SK-N-SH (cell line): Measurements from ENCODE around the gene RAPGEF4. TPM values are rescaled to one million over a fixed set of nuclear protein-coding genes. Genes with fewer than 3 reads are reported as not detected.
A peak's percentile ranks its signal among the peaks of the same experiment; 100 is the strongest.

Experiments used
- CTCF ChIA-PET: fragments of 300-600, 350-600 bp; formaldehyde crosslinking; extraction: SDS; loops from one replicate; lab custom pipeline; 2021; lab: Yijun Ruan, JAX
- POLR2A ChIA-PET: fragments of 350-600 bp; sonication (Branson Sonifier 250); formaldehyde crosslinking; extraction: SDS; loops from one replicate; lab custom pipeline; 2020; ENCODE audit warnings: antibody characterized with exemption, inconsistent platforms; lab: Yijun Ruan, JAX
- DNase-seq: peaks from one replicate; pipeline ENCODE4 v3.0.0; 2012
- H2AFZ ChIP-seq: fragments of 200-600 bp; sonication (generic); 2 replicates; pipeline ENCODE4 v1.8.1; 2016; ENCODE audit warnings: antibody characterized with exemption, mild to moderate bottlenecking, low read depth
- H3F3A ChIP-seq: fragments of 200-600 bp; sonication (generic); replicated peaks from 2 replicates; pipeline ENCODE3; 2016; ENCODE audit warnings: antibody characterized with exemption, mild to moderate bottlenecking; ENCODE audit not compliant: insufficient read depth
- H3K27ac ChIP-seq, 2 experiments: fragments of 200-500 bp in 1 of 2; fragments of 200-600 bp in 1 of 2; sonication (Bioruptor generic) in 1 of 2; sonication (generic), shearing (Covaris generic) in 1 of 2; 2 replicates each; pipeline versions ENCODE4 v1.5.1 to v1.6.1; 2014 to 2016; ENCODE audit warnings: low read depth in 2 of 2, inconsistent platforms in 1 of 2, low read length in 1 of 2, mild to moderate bottlenecking in 1 of 2, mixed read lengths in 1 of 2
- H3K27me3 ChIP-seq: fragments of 200-600 bp; sonication (generic), shearing (Covaris generic); 2 replicates; pipeline ENCODE4 v1.6.1; 2016; ENCODE audit warnings: mixed run types; ENCODE audit not compliant: insufficient read depth
- H3K36me3 ChIP-seq, 2 experiments: fragments of 200-500 bp in 1 of 2; fragments of 200-600 bp in 1 of 2; sonication (Bioruptor generic) in 1 of 2; sonication (generic) in 1 of 2; replicated peaks in 1 of 2; 2 replicates each; pipeline versions ENCODE3 to v1.5.1; 2014 to 2016; ENCODE audit warnings: low read length in 1 of 2, mild to moderate bottlenecking in 1 of 2; ENCODE audit not compliant: insufficient read depth in 2 of 2, control insufficient read depth in 1 of 2
- H3K4me1 ChIP-seq, 2 experiments: fragments of 200-500 bp in 1 of 2; fragments of 200-600 bp in 1 of 2; sonication (Bioruptor generic) in 1 of 2; sonication (generic), shearing (Covaris generic) in 1 of 2; 2 replicates each; pipeline versions ENCODE4 v1.5.1 to v1.6.1; 2014 to 2016; ENCODE audit warnings: low read depth in 1 of 2, low read length in 1 of 2, mixed run types in 1 of 2; ENCODE audit not compliant: insufficient read depth in 2 of 2, control insufficient read depth in 1 of 2
- H3K4me2 ChIP-seq: fragments of 200-600 bp; sonication (generic), shearing (Covaris generic); 2 replicates; pipeline ENCODE4 v1.6.1; 2017; ENCODE audit warnings: mixed run types
- H3K4me3 ChIP-seq, 2 experiments: fragments of 200-500 bp in 1 of 2; fragments of 200-600 bp in 1 of 2; sonication (Bioruptor generic) in 1 of 2; sonication (generic), shearing (Covaris generic) in 1 of 2; 2 replicates each; pipeline versions ENCODE4 v1.5.1 to v1.8.1; 2014 to 2016; ENCODE audit warnings: low read depth in 2 of 2, inconsistent platforms in 1 of 2, low read length in 1 of 2, mild to moderate bottlenecking in 1 of 2, mixed read lengths in 1 of 2, moderate library complexity in 1 of 2
- H3K79me2 ChIP-seq: fragments of 200-600 bp; sonication (generic); 2 replicates; pipeline ENCODE4 v1.8.1; 2017; ENCODE audit warnings: mild to moderate bottlenecking; ENCODE audit not compliant: insufficient read depth
- H3K9ac ChIP-seq: fragments of 200-600 bp; sonication (generic); 2 replicates; pipeline ENCODE4 v1.6.1; 2017; ENCODE audit warnings: mixed run types
- H3K9me2 ChIP-seq: fragments of 200-600 bp; sonication (generic); 2 replicates; pipeline ENCODE4 v1.6.1; 2017; ENCODE audit warnings: mixed run types
- H3K9me3 ChIP-seq: fragments of 200-600 bp; sonication (generic); 2 replicates; pipeline ENCODE4 v1.6.1; 2017; ENCODE audit warnings: mixed run types, mild to moderate bottlenecking, moderate library complexity
- H4K20me1 ChIP-seq: fragments of 200-600 bp; sonication (generic); 2 replicates; pipeline ENCODE4 v1.6.1; 2017; ENCODE audit warnings: mild to moderate bottlenecking, mixed run types; ENCODE audit not compliant: insufficient read depth
- CHD2 ChIP-seq: fragments of 150-350 bp; IDR thresholded peaks from 2 replicates; pipeline ENCODE4 v1.6.1; 2018; ENCODE audit warnings: low read length; ENCODE audit not compliant: partially characterized antibody
- ELF1 ChIP-seq: IDR thresholded peaks from 2 replicates; pipeline ENCODE4 v1.4.0; 2012
- EZH2phosphoT487 ChIP-seq: fragments of 200-600 bp; sonication (generic); IDR thresholded peaks from 2 replicates; pipeline ENCODE4 v1.6.1; 2017; ENCODE audit warnings: low read depth, mixed run types, mild to moderate bottlenecking, antibody characterized with exemption, moderate library complexity, borderline replicate concordance
- FOSL2 ChIP-seq: IDR thresholded peaks from 2 replicates; pipeline ENCODE4 v1.4.0; 2012; ENCODE audit warnings: low read depth, mild to moderate bottlenecking, moderate library complexity, borderline replicate concordance
- FOXJ3 ChIP-seq: sonication (generic); formaldehyde crosslinking; IDR thresholded peaks from 2 replicates; pipeline ENCODE4 v1.5.1; 2020; ENCODE audit warnings: mild to moderate bottlenecking, missing genetic modification reagents
- GABPA ChIP-seq: IDR thresholded peaks from 2 replicates; pipeline ENCODE4 v1.4.0; 2012; ENCODE audit warnings: low read depth, mild to moderate bottlenecking
- GATA2 ChIP-seq: sonication (generic); formaldehyde crosslinking; IDR thresholded peaks from 2 replicates; pipeline ENCODE4 v1.5.0; 2020; ENCODE audit warnings: mild to moderate bottlenecking, missing genetic modification reagents
- NFIC ChIP-seq: IDR thresholded peaks from 2 replicates; pipeline ENCODE4 v1.4.0; 2012; ENCODE audit warnings: borderline replicate concordance
- POLR2AphosphoS5 ChIP-seq: IDR thresholded peaks from 2 replicates; pipeline ENCODE4 v1.6.1; 2012; ENCODE audit warnings: low read depth, low read length
- RFX5 ChIP-seq: IDR thresholded peaks from 2 replicates; pipeline ENCODE4 v1.6.1; 2012; ENCODE audit warnings: mild to moderate bottlenecking, improper control_type of control experiment, low read length
- RXRA ChIP-seq: IDR thresholded peaks from 2 replicates; pipeline ENCODE4 v1.4.0; 2012; ENCODE audit warnings: low read depth, mild to moderate bottlenecking, borderline replicate concordance
- SMC3 ChIP-seq: IDR thresholded peaks from 2 replicates; pipeline ENCODE4 v1.6.1; 2012; ENCODE audit warnings: low read depth, low read length, improper control_type of control experiment
- TAF1 ChIP-seq: IDR thresholded peaks from 2 replicates; pipeline ENCODE4 v1.6.1; 2012; ENCODE audit warnings: low read depth, mild to moderate bottlenecking, low read length, moderate library complexity, borderline replicate concordance
- TCF12 ChIP-seq: IDR thresholded peaks from 2 replicates; pipeline ENCODE4 v1.4.0; 2012
- TEAD4 ChIP-seq: IDR thresholded peaks from 2 replicates; pipeline ENCODE4 v1.4.0; 2012; ENCODE audit warnings: mild to moderate bottlenecking, borderline replicate concordance; ENCODE audit not compliant: insufficient read depth
- YY1 ChIP-seq: IDR thresholded peaks from 2 replicates; pipeline ENCODE4 v1.4.0; 2012; ENCODE audit warnings: low read depth, mild to moderate bottlenecking
- WGBS: methylation state at CpG from one replicate; pipeline ENCODE4 v1.1.6; 2017; ENCODE audit warnings: low lambda C conversion rate; 5-methylcytosine and 5-hydroxymethylcytosine counted together
- polyA plus RNA-seq, 3 experiments: library from polyadenylated mRNA; depleted of rRNA; stranded (reverse); fragments of >200 nt; gene quantifications; 2 replicates each; pipeline ENCODE4 v1.2.3, GENCODE V29; 2012
- TF ChIP-seq, protein P1 (sequence below): IDR thresholded peaks from 2 replicates; pipeline ENCODE4; 2012
- TF ChIP-seq, protein P2 (sequence below): IDR thresholded peaks from 2 replicates; pipeline ENCODE4 v1.6.1; 2012; ENCODE audit warnings: mild to moderate bottlenecking, low read depth, low read length, moderate library complexity
- TF ChIP-seq, protein P3 (sequence below): IDR thresholded peaks from 2 replicates; pipeline ENCODE4 v1.4.0; 2012; ENCODE audit warnings: low read depth
- TF ChIP-seq, protein P4 (sequence below): fragments of 200-600 bp; sonication (generic); IDR thresholded peaks from 2 replicates; pipeline ENCODE4 v1.6.1; 2017; ENCODE audit warnings: antibody characterized with exemption, mild to moderate bottlenecking, moderate library complexity
- TF ChIP-seq, protein P5 (sequence below): IDR thresholded peaks from 2 replicates; pipeline ENCODE4 v1.4.0; 2012; ENCODE audit warnings: low read depth, borderline replicate concordance

The RAPGEF4 gene
- polyA plus RNA-seq, 1 of the 3 experiments (the other 2 are of a cell fraction): 0.30 TPM

DNA sequence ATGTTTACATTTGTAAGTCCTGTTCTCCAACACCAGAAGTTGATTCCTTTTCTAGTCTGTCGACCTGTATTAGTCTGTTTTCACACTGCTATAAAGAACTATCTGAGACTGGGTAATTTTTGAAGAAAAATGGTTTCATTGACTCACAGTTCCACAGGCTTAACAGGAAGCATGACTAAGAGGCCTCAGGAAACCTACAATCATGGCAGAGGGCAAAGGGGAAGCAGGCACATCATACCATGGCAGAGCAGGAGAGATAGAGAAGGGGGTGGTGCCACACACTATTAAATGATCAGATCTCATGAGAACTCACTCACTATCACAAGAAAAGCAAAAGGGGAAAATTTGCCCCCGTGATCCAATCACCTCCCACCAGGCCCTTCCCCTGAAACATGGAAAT, 227.2 kb downstream of the RAPGEF4 start:
- ChIA-PET POLR2A (no interaction called here), CTCF (no interaction called here)
- no peak for DNase-seq
- no peak overlapping the region for H2AFZ ChIP-seq
- 40% methylated on average over 2 of the region's 2 CpGs for WGBS
- H3K27ac ChIP-seq: peak overlapping the region in 1 of 2 experiments; percentile 39; a peak in 2 of 4 replicates
- no peaks in the 10 kb centered on the region for H4K20me1 ChIP-seq
- H3K9me3 ChIP-seq: no peaks in the 10 kb centered on the region
- H3K4me3 ChIP-seq: no peak overlapping the region
- no peaks in the 10 kb centered on the region for H3K79me2 ChIP-seq
- 0 out of 2 replicates have a peak, but pooled peaks have one; percentile 9 for TF ChIP-seq FOSL2
- TF ChIP-seq, protein P1, sequence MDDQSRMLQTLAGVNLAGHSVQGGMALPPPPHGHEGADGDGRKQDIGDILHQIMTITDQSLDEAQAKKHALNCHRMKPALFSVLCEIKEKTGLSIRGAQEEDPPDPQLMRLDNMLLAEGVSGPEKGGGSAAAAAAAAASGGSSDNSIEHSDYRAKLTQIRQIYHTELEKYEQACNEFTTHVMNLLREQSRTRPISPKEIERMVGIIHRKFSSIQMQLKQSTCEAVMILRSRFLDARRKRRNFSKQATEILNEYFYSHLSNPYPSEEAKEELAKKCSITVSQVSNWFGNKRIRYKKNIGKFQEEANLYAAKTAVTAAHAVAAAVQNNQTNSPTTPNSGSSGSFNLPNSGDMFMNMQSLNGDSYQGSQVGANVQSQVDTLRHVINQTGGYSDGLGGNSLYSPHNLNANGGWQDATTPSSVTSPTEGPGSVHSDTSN: no peak
- TF ChIP-seq, protein P2, sequence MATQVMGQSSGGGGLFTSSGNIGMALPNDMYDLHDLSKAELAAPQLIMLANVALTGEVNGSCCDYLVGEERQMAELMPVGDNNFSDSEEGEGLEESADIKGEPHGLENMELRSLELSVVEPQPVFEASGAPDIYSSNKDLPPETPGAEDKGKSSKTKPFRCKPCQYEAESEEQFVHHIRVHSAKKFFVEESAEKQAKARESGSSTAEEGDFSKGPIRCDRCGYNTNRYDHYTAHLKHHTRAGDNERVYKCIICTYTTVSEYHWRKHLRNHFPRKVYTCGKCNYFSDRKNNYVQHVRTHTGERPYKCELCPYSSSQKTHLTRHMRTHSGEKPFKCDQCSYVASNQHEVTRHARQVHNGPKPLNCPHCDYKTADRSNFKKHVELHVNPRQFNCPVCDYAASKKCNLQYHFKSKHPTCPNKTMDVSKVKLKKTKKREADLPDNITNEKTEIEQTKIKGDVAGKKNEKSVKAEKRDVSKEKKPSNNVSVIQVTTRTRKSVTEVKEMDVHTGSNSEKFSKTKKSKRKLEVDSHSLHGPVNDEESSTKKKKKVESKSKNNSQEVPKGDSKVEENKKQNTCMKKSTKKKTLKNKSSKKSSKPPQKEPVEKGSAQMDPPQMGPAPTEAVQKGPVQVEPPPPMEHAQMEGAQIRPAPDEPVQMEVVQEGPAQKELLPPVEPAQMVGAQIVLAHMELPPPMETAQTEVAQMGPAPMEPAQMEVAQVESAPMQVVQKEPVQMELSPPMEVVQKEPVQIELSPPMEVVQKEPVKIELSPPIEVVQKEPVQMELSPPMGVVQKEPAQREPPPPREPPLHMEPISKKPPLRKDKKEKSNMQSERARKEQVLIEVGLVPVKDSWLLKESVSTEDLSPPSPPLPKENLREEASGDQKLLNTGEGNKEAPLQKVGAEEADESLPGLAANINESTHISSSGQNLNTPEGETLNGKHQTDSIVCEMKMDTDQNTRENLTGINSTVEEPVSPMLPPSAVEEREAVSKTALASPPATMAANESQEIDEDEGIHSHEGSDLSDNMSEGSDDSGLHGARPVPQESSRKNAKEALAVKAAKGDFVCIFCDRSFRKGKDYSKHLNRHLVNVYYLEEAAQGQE: no peak
- TF ChIP-seq NFIC: no peak
- TF ChIP-seq GATA2 (CRISPR knock-in tag): no peak
- no peak for TF ChIP-seq SMC3
- TF ChIP-seq EZH2phosphoT487: no peak
- no peak overlapping the region for H3K4me2 ChIP-seq
- peaks cover 5% of the 10 kb centered on the region for H3F3A ChIP-seq
- H3K9me2 ChIP-seq: no peaks in the 10 kb centered on the region
- H3K27me3 ChIP-seq: no peaks in the 10 kb centered on the region
- no peak overlapping the region for H3K9ac ChIP-seq
- H3K4me1 ChIP-seq: no peaks in the 10 kb centered on the region
- H3K36me3 ChIP-seq: peaks cover 0 to 2% of the 10 kb centered on the region in 2 experiments

DNA sequence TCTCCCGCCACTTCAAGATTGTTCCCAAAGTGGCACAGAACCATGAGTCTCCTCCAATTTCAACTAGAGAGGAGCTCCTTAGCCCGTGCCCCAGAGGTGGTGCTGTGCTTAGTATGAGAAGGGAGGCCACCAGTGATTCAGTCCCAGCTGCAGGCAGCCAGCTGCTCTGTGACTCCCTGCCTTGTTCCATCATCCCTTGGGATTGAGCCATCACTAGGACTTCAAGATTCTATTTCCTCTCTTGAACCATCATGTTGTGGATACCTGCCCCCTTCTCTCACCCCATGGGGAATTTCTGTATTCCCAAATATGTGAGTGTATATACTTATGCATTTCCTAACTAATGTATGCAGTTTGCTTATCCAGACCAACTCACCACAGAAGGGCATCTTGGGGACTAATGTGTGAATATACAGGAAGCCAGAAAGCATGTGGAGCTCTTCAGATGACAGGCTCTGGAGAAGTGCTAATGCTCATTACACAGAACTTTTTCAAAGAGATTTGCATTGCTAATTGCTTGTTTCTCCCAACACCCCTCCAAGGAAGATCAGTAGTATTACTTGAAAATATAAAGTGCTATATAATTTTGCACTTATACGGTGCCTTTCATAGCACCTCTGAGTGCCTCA, 229.0 kb downstream of the RAPGEF4 start:
- Histone ChIP-seq H3K4me1 (no peaks in the 10 kb centered on the region), H3K79me2 (no peaks in the 10 kb centered on the region), H4K20me1 (no peaks in the 10 kb centered on the region), H3K9me3 (no peaks in the 10 kb centered on the region), H3K4me3 (no peak overlapping the region), H3F3A (peaks cover 5% of the 10 kb centered on the region), H3K4me2 (no peak overlapping the region), H2AFZ (no peak overlapping the region), H3K9ac (no peak overlapping the region), H3K27ac (no peak overlapping the region), H3K36me3 (peaks cover 0 to 2% of the 10 kb centered on the region in 2 experiments), H3K27me3 (no peaks in the 10 kb centered on the region), H3K9me2 (no peaks in the 10 kb centered on the region)
- POLR2A ChIA-PET: interaction anchor here (1.1 kb wide), 1 partner anchor 15 kb away, joined by 3 read pairs; no protein-coding TSS in a partner anchor
- CTCF ChIA-PET: interaction anchor here (1.8 kb wide), 1 partner anchor 33 kb away, joined by 6 read pairs; no protein-coding TSS in a partner anchor
- TF ChIP-seq TAF1: no peak
- TF ChIP-seq FOXJ3 (CRISPR knock-in tag): no peak
- TF ChIP-seq, protein P3, sequence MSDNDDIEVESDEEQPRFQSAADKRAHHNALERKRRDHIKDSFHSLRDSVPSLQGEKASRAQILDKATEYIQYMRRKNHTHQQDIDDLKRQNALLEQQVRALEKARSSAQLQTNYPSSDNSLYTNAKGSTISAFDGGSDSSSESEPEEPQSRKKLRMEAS: no peak
- TF ChIP-seq CHD2: no peak
- no peak for TF ChIP-seq POLR2AphosphoS5
- no peak for TF ChIP-seq TCF12
- no peak for TF ChIP-seq FOSL2
- TF ChIP-seq ELF1: no peak
- TF ChIP-seq RFX5: no peak
- TF ChIP-seq TEAD4: no peak
- TF ChIP-seq, protein P4, sequence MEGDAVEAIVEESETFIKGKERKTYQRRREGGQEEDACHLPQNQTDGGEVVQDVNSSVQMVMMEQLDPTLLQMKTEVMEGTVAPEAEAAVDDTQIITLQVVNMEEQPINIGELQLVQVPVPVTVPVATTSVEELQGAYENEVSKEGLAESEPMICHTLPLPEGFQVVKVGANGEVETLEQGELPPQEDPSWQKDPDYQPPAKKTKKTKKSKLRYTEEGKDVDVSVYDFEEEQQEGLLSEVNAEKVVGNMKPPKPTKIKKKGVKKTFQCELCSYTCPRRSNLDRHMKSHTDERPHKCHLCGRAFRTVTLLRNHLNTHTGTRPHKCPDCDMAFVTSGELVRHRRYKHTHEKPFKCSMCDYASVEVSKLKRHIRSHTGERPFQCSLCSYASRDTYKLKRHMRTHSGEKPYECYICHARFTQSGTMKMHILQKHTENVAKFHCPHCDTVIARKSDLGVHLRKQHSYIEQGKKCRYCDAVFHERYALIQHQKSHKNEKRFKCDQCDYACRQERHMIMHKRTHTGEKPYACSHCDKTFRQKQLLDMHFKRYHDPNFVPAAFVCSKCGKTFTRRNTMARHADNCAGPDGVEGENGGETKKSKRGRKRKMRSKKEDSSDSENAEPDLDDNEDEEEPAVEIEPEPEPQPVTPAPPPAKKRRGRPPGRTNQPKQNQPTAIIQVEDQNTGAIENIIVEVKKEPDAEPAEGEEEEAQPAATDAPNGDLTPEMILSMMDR: no peak
- no peak for TF ChIP-seq RXRA
- TF ChIP-seq YY1: no peak
- TF ChIP-seq GABPA: no peak
- TF ChIP-seq, protein P5, sequence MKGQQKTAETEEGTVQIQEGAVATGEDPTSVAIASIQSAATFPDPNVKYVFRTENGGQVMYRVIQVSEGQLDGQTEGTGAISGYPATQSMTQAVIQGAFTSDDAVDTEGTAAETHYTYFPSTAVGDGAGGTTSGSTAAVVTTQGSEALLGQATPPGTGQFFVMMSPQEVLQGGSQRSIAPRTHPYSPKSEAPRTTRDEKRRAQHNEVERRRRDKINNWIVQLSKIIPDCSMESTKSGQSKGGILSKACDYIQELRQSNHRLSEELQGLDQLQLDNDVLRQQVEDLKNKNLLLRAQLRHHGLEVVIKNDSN: no peak
- WGBS: 71% methylated on average over 3 of the region's 3 CpGs
- DNase-seq: no peak
